Retinal pigment epithelial cell (primary cell): Measurements from ENCODE around the gene MPP1.

ENCODE experiments used
- DNase-seq: peaks from one replicate; pipeline ENCODE4 v3.0.0-alpha.2; 2010; ENCODE audit warnings: low read depth
- H3K4me3 ChIP-seq: 2 replicates; pipeline ENCODE4 v1.5.1; 2011; ENCODE audit warnings: mild to moderate bottlenecking, low read length, control low read depth, moderate library complexity
- TF ChIP-seq, protein P1 (sequence below): conservative IDR thresholded peaks from 2 replicates; pipeline ENCODE4 v1.5.1; 2011; ENCODE audit warnings: low read depth, low read length, control low read depth, inconsistent platforms

The MPP1 gene

DNA sequence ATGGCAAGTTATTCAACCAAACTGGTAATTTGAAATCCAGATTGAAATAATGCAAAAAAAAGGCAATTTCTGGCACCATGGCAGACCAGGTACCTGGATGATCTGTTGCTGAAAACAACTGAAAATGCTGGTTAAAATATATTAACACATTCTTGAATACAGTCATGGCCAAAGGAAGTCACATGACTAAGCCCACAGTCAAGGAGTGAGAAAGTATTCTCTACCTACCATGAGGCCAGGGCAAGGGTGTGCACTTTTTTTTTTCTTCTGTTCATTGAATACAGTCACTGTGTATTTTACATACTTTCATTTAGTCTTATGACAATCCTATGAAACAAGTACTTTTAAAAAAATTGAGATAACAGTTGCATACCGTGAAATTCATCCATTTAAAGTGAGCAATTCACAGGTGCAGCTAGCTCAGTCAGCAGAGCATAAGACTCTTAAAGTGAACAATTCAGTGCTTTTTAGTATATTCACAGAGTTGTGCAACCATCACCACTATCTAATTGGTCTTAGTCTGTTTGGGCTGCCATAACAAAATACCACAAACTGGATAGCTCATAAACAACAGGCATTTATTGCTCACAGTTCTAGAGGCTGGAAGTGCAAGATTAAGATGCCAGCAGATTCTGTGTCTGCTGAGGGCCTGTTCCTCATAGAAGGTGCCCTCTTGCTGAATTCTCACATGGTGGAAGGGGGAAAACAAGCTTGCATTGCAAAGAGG, 4.8 kb upstream of the MPP1 start:
- no peak overlapping the region for H3K4me3 ChIP-seq
- TF ChIP-seq, protein P1, sequence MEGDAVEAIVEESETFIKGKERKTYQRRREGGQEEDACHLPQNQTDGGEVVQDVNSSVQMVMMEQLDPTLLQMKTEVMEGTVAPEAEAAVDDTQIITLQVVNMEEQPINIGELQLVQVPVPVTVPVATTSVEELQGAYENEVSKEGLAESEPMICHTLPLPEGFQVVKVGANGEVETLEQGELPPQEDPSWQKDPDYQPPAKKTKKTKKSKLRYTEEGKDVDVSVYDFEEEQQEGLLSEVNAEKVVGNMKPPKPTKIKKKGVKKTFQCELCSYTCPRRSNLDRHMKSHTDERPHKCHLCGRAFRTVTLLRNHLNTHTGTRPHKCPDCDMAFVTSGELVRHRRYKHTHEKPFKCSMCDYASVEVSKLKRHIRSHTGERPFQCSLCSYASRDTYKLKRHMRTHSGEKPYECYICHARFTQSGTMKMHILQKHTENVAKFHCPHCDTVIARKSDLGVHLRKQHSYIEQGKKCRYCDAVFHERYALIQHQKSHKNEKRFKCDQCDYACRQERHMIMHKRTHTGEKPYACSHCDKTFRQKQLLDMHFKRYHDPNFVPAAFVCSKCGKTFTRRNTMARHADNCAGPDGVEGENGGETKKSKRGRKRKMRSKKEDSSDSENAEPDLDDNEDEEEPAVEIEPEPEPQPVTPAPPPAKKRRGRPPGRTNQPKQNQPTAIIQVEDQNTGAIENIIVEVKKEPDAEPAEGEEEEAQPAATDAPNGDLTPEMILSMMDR: no peak
- DNase-seq: no peak

GRCh38 chrX:154806837-154807501, 1.7 kb upstream of the MPP1 start:
- TF ChIP-seq, protein P1: no peak
- no peak overlapping the region for H3K4me3 ChIP-seq
- DNase-seq: no peak

DNA sequence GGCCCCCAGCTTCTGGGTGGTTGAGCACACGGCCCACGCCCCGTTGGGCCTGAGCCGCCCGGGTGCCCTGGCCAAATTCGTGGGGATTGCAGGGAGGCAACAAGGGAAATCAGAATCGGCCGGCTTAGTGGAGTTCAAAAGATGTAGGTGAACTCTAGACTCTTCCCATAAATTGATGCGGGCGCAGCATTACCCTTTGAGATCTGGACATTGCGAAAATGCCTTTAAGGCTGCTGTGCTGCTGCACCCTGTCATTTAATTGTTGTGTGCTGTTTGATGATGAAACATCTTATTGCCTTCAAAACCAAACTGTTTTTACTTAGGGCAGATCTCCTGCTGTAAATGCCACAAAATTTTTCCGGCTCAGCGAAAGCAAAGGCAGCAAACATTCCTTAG, 409 bp upstream of the MPP1 start:
- TF ChIP-seq, protein P1: no peak
- peak overlapping the region; percentile 51 for H3K4me3 ChIP-seq
- no peak for DNase-seq

- no peak for DNase-seq
- peak overlapping the region; percentile 65 for H3K4me3 ChIP-seq
- TF ChIP-seq, protein P1: no peak
Measured at GRCh38 chrX:154804261-154804956, 876 bp downstream of the MPP1 start.

DNA sequence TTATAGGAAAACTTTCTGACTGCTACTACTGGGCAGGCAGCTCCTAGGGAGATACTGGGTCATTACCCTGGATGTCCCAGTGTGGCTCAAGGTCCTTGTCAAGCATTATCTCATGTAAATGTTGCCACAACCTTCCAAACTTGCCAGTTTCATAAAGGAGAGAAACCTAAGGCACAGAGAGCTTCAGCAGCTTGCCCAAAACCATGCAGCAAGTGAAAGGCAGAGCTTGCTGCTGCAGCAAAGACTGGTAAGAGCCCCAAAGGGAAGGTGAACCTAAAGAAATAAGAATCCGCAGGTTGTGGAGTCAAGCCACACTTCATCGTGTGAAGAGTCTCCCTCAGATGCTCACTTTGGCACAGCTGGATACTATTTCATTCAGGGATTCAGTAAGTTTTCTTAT, 2.3 kb downstream of the MPP1 start:
- TF ChIP-seq, protein P1: no peak
- no peak for DNase-seq
- no peak overlapping the region for H3K4me3 ChIP-seq

GRCh38 chrX:154800478-154801210, 4.6 kb downstream of the MPP1 start:
- no peak overlapping the region for H3K4me3 ChIP-seq
- TF ChIP-seq, protein P1: no peak
- no peak for DNase-seq
